A673 (cell line): ENCODE results near the gene PIMREG.

Source experiments
- EZH2 ChIP-seq: fragments of 200-600 bp; sonication (generic); IDR thresholded peaks from 2 replicates; pipeline ENCODE4 v1.6.1; 2017; ENCODE audit warnings: borderline replicate concordance, low read depth, mild to moderate bottlenecking, mixed read lengths, antibody characterized with exemption, low read length; ENCODE audit not compliant: poor library complexity, severe bottlenecking
- TF ChIP-seq, protein P1 (sequence below): fragments of 300-800, 200-600 bp; sonication (generic); conservative IDR thresholded peaks from 2 replicates; pipeline ENCODE4 v1.5.1; 2017; ENCODE audit warnings: low read depth, mild to moderate bottlenecking, antibody characterized with exemption, low read length, moderate library complexity, mixed read lengths

DNA sequence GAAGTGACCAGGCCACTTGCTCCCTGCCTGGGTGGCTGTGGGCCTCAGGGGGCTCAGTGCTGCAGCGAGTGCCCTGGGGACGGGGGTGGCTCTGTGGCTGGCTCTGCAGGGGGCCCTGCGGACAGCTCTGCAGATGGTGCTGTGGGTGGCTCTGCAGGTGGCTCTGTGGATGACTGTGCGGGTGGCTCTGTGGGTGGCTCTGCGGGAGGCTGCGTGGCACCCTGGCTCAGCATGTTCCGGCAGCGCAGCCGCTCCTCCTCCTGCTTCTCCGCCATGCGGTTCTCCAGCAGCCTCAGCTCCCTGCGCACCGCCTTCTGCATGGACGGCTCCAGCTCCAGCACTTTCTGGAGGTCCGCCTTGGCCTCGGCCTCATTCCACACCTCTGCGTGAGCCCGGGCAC lies 18.8 kb upstream of the PIMREG start:
- TF ChIP-seq, protein P1, sequence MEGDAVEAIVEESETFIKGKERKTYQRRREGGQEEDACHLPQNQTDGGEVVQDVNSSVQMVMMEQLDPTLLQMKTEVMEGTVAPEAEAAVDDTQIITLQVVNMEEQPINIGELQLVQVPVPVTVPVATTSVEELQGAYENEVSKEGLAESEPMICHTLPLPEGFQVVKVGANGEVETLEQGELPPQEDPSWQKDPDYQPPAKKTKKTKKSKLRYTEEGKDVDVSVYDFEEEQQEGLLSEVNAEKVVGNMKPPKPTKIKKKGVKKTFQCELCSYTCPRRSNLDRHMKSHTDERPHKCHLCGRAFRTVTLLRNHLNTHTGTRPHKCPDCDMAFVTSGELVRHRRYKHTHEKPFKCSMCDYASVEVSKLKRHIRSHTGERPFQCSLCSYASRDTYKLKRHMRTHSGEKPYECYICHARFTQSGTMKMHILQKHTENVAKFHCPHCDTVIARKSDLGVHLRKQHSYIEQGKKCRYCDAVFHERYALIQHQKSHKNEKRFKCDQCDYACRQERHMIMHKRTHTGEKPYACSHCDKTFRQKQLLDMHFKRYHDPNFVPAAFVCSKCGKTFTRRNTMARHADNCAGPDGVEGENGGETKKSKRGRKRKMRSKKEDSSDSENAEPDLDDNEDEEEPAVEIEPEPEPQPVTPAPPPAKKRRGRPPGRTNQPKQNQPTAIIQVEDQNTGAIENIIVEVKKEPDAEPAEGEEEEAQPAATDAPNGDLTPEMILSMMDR, result no peak
- no peak for TF ChIP-seq EZH2
